Measurements from ENCODE around the gene TMEM60. TPM values are rescaled to one million over a fixed set of nuclear protein-coding genes. Genes with fewer than 3 reads are reported as not detected.

Gene TMEM60
- total RNA-seq, 2 experiments from 2014 or later = 19.2 to 29.7 TPM

GRCh38 chr7:77783545-77783944, 14.7 kb downstream of the TMEM60 start:
- Histone ChIP-seq H3K79me2 (ENCODE audit: insufficient read depth, low read depth, low read length) (no peaks in the 10 kb centered on the region), H2AFZ (ENCODE audit: low read length) (no peak overlapping the region), H3K4me1 (ENCODE audit: insufficient read depth, low read length, poor library complexity, severe bottlenecking) (no peaks in the 10 kb centered on the region), H3K27ac (ENCODE audit: low read depth, low read length, poor library complexity, severe bottlenecking) (no peak overlapping the region), H3K9me3 (ENCODE audit: low read length) (no peaks in the 10 kb centered on the region), H3K36me3 (ENCODE audit: insufficient read depth, low read length) (peaks cover 84% of the 10 kb centered on the region), H3K4me3 (ENCODE audit: low read depth, low read length, poor library complexity, severe bottlenecking) (no peak overlapping the region), H3K9me2 (ENCODE audit: insufficient read depth, low read length) (no peaks in the 10 kb centered on the region), H4K20me1 (ENCODE audit: insufficient read depth, low read length) (no peaks in the 10 kb centered on the region), H3K4me2 (ENCODE audit: low read length) (no peak overlapping the region)
- intact Hi-C loops (cut with micrococcal nuclease; ENCODE audit: unreplicated experiment) = no loop called here
- BruUV-seq (replicated peaks) = no TSS peak
- ChIA-PET POLR2A (interaction anchor here (0.7 to 1.3 kb wide), 2 partner anchors 12 to 114 kb away, joined by 3 read pairs; no protein-coding TSS in a partner anchor), CTCF (ENCODE audit: unreplicated experiment) (no interaction called here)
- TF ChIP-seq EZH2phosphoT487 (IDR thresholded peaks at IDR 0.05; ENCODE audit: borderline replicate concordance, low read depth, low read length) (no peak), CTCF (conservative IDR thresholded peaks at IDR 0.05; ENCODE audit: low read length) (no peak)
- DNase-seq (ENCODE audit: low spot score) = no peak

- ChIA-PET CTCF (ENCODE audit: unreplicated experiment) (no interaction called here), POLR2A (interaction anchor here (0.7 to 1.3 kb wide), 2 partner anchors 12 to 115 kb away, joined by 3 read pairs; no protein-coding TSS in a partner anchor)
- H4K20me1 ChIP-seq (ENCODE audit: insufficient read depth, low read length) = no peaks in the 10 kb centered on the region
- H3K4me3 ChIP-seq (ENCODE audit: low read depth, low read length, poor library complexity, severe bottlenecking) = no peak overlapping the region
- no peak overlapping the region for H2AFZ ChIP-seq (ENCODE audit: low read length)
- H3K4me1 ChIP-seq (ENCODE audit: insufficient read depth, low read length, poor library complexity, severe bottlenecking) = no peaks in the 10 kb centered on the region
- peaks cover 88% of the 10 kb centered on the region for H3K36me3 ChIP-seq (ENCODE audit: insufficient read depth, low read length)
- no peak for DNase-seq (ENCODE audit: low spot score)
- TF ChIP-seq EZH2phosphoT487 (IDR thresholded peaks at IDR 0.05; ENCODE audit: borderline replicate concordance, low read depth, low read length) (no peak), CTCF (conservative IDR thresholded peaks at IDR 0.05; ENCODE audit: low read length) (no peak)
- no peaks in the 10 kb centered on the region for H3K9me2 ChIP-seq (ENCODE audit: insufficient read depth, low read length)
- no peak overlapping the region for H3K4me2 ChIP-seq (ENCODE audit: low read length)
- BruUV-seq (replicated peaks) = no TSS peak
- intact Hi-C loops (cut with micrococcal nuclease; ENCODE audit: unreplicated experiment) = no loop called here
- no peak overlapping the region for H3K27ac ChIP-seq (ENCODE audit: low read depth, low read length, poor library complexity, severe bottlenecking)
- no peaks in the 10 kb centered on the region for H3K79me2 ChIP-seq (ENCODE audit: insufficient read depth, low read depth, low read length)
- H3K9me3 ChIP-seq (ENCODE audit: low read length) = no peaks in the 10 kb centered on the region
Measured at GRCh38 chr7:77783111-77783510, 15.1 kb downstream of the TMEM60 start.

- BruUV-seq (replicated peaks) = no TSS peak
- no peak overlapping the region for H3K4me2 ChIP-seq (ENCODE audit: low read length)
- ChIA-PET POLR2A (no interaction called here), CTCF (ENCODE audit: unreplicated experiment) (no interaction called here)
- no peaks in the 10 kb centered on the region for H3K4me1 ChIP-seq (ENCODE audit: insufficient read depth, low read length, poor library complexity, severe bottlenecking)
- no peak overlapping the region for H2AFZ ChIP-seq (ENCODE audit: low read length)
- TF ChIP-seq EZH2phosphoT487 (IDR thresholded peaks at IDR 0.05; ENCODE audit: borderline replicate concordance, low read depth, low read length) (no peak), CTCF (conservative IDR thresholded peaks at IDR 0.05; ENCODE audit: low read length) (no peak)
- H3K9me2 ChIP-seq (ENCODE audit: insufficient read depth, low read length) = no peaks in the 10 kb centered on the region
- H3K27ac ChIP-seq (ENCODE audit: low read depth, low read length, poor library complexity, severe bottlenecking) = no peak overlapping the region
- H3K36me3 ChIP-seq (ENCODE audit: insufficient read depth, low read length) = peaks cover 93% of the 10 kb centered on the region
- intact Hi-C loops (cut with micrococcal nuclease; ENCODE audit: unreplicated experiment) = no loop called here
- H4K20me1 ChIP-seq (ENCODE audit: insufficient read depth, low read length) = no peaks in the 10 kb centered on the region
- H3K4me3 ChIP-seq (ENCODE audit: low read depth, low read length, poor library complexity, severe bottlenecking) = no peak overlapping the region
- H3K79me2 ChIP-seq (ENCODE audit: insufficient read depth, low read depth, low read length) = 0 out of 2 replicates have a peak, but pooled peaks cover under 1% of the 10 kb centered on the region
- no peak for DNase-seq (ENCODE audit: low spot score)
- H3K9me3 ChIP-seq (ENCODE audit: low read length) = no peaks in the 10 kb centered on the region
Measured at GRCh38 chr7:77782383-77782782, 15.9 kb downstream of the TMEM60 start.

Measured in OCI-LY7 (cell line).